ENCODE measurements around the gene ATXN1. TPM values are rescaled to one million over a fixed set of nuclear protein-coding genes. Genes with fewer than 3 reads are reported as not detected.

ATXN1 gene
- polyA plus RNA-seq, 1 of the 3 experiments (the other 2 are of a cell fraction) = 7.9 TPM

GRCh38 chr6:16414205-16414604 is 347.1 kb downstream of the ATXN1 start:
- CTCF ChIA-PET = interaction anchor here (0.8 to 3.8 kb wide), 6 partner anchors 10 to 349 kb away, joined by 3 to 50 read pairs (median 6); no protein-coding TSS in a partner anchor
- DNase-seq = no peak
- 92% methylated on average over 5 of the region's 5 CpGs for WGBS (ENCODE audit: low lambda C conversion rate)
- peaks cover 0 to 2% of the 10 kb centered on the region in 2 experiments; a peak in 1 of 4 replicates for H3K4me1 ChIP-seq (ENCODE audit: control insufficient read depth in 1 of 2, insufficient read depth in 2 of 2, low read depth in 1 of 2, low read length in 1 of 2)
- H3K36me3 ChIP-seq (replicated peaks in 1 of 2; ENCODE audit: control insufficient read depth in 1 of 2, insufficient read depth in 2 of 2, low read length in 1 of 2) = no peaks in the 10 kb centered on the region
- no peaks in the 10 kb centered on the region for H4K20me1 ChIP-seq (ENCODE audit: insufficient read depth)
- no peaks in the 10 kb centered on the region for H3K9me3 ChIP-seq
- no peaks in the 10 kb centered on the region for H3K79me2 ChIP-seq (ENCODE audit: insufficient read depth)
- TF ChIP-seq ZBTB33 (IDR thresholded peaks at IDR 0.05; ENCODE audit: borderline replicate concordance, low read depth) = no peak
- no peak overlapping the region for H3K9ac ChIP-seq
- no peak overlapping the region for H3K4me2 ChIP-seq
- H3K9me2 ChIP-seq = no peaks in the 10 kb centered on the region
- no peaks in the 10 kb centered on the region for H3F3A ChIP-seq (replicated peaks; ENCODE audit: insufficient read depth)
- no peak overlapping the region for H2AFZ ChIP-seq (ENCODE audit: low read depth)
- no peak overlapping the region for H3K27ac ChIP-seq (ENCODE audit: low read depth in 2 of 2, low read length in 1 of 2)
- H3K4me3 ChIP-seq (ENCODE audit: low read depth in 2 of 2, low read length in 1 of 2) = no peak overlapping the region
- POLR2A ChIA-PET = no interaction called here
- no peaks in the 10 kb centered on the region for H3K27me3 ChIP-seq (ENCODE audit: insufficient read depth)

- Histone ChIP-seq H4K20me1 (ENCODE audit: insufficient read depth) (no peaks in the 10 kb centered on the region), H3K36me3 (replicated peaks in 1 of 2; ENCODE audit: control insufficient read depth in 1 of 2, insufficient read depth in 2 of 2, low read length in 1 of 2) (peaks cover 0 to 4% of the 10 kb centered on the region in 2 experiments), H3K79me2 (ENCODE audit: insufficient read depth) (no peaks in the 10 kb centered on the region), H3K4me3 (ENCODE audit: low read depth in 2 of 2, low read length in 1 of 2) (no peak overlapping the region), H3K27me3 (ENCODE audit: insufficient read depth) (no peaks in the 10 kb centered on the region), H3K9me3 (no peaks in the 10 kb centered on the region), H3F3A (replicated peaks; ENCODE audit: insufficient read depth) (no peaks in the 10 kb centered on the region), H2AFZ (ENCODE audit: low read depth) (no peak overlapping the region), H3K4me2 (no peak overlapping the region), H3K4me1 (ENCODE audit: control insufficient read depth in 1 of 2, insufficient read depth in 2 of 2, low read depth in 1 of 2, low read length in 1 of 2) (peaks cover 0 to 2% of the 10 kb centered on the region in 2 experiments; a peak in 1 of 4 replicates), H3K9me2 (no peaks in the 10 kb centered on the region), H3K9ac (no peak overlapping the region), H3K27ac (ENCODE audit: low read depth in 2 of 2, low read length in 1 of 2) (no peak overlapping the region)
- DNase-seq = no peak
- ChIA-PET POLR2A (no interaction called here), CTCF (interaction anchor here (1.6 to 14.0 kb wide), 6 partner anchors 10 to 349 kb away, joined by 3 to 289 read pairs (median 8); no protein-coding TSS in a partner anchor)
- WGBS (ENCODE audit: low lambda C conversion rate) = 96% methylated on average over 4 of the region's 4 CpGs
- TF ChIP-seq, protein P1, sequence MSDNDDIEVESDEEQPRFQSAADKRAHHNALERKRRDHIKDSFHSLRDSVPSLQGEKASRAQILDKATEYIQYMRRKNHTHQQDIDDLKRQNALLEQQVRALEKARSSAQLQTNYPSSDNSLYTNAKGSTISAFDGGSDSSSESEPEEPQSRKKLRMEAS (IDR thresholded peaks at IDR 0.05; ENCODE audit: low read depth) = no peak
- no peak for TF ChIP-seq TEAD4 (IDR thresholded peaks at IDR 0.05; ENCODE audit: borderline replicate concordance, insufficient read depth)
- TF ChIP-seq RFX5 (IDR thresholded peaks at IDR 0.05; ENCODE audit: low read length) = no peak
- TF ChIP-seq SMC3 (IDR thresholded peaks at IDR 0.05; ENCODE audit: low read depth, low read length) = no peak
- TF ChIP-seq CHD2 (IDR thresholded peaks at IDR 0.05; ENCODE audit: low read length, partially characterized antibody) = no peak
- TF ChIP-seq, protein P2, sequence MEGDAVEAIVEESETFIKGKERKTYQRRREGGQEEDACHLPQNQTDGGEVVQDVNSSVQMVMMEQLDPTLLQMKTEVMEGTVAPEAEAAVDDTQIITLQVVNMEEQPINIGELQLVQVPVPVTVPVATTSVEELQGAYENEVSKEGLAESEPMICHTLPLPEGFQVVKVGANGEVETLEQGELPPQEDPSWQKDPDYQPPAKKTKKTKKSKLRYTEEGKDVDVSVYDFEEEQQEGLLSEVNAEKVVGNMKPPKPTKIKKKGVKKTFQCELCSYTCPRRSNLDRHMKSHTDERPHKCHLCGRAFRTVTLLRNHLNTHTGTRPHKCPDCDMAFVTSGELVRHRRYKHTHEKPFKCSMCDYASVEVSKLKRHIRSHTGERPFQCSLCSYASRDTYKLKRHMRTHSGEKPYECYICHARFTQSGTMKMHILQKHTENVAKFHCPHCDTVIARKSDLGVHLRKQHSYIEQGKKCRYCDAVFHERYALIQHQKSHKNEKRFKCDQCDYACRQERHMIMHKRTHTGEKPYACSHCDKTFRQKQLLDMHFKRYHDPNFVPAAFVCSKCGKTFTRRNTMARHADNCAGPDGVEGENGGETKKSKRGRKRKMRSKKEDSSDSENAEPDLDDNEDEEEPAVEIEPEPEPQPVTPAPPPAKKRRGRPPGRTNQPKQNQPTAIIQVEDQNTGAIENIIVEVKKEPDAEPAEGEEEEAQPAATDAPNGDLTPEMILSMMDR (IDR thresholded peaks at IDR 0.05) = no peak
- TF ChIP-seq FOSL2 (IDR thresholded peaks at IDR 0.05; ENCODE audit: borderline replicate concordance, low read depth) = no peak
- TF ChIP-seq GATA2 (CRISPR knock-in tag; IDR thresholded peaks at IDR 0.05) = no peak
- TF ChIP-seq EZH2phosphoT487 (IDR thresholded peaks at IDR 0.05; ENCODE audit: borderline replicate concordance, low read depth) = no peak
- TF ChIP-seq, protein P3, sequence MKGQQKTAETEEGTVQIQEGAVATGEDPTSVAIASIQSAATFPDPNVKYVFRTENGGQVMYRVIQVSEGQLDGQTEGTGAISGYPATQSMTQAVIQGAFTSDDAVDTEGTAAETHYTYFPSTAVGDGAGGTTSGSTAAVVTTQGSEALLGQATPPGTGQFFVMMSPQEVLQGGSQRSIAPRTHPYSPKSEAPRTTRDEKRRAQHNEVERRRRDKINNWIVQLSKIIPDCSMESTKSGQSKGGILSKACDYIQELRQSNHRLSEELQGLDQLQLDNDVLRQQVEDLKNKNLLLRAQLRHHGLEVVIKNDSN (IDR thresholded peaks at IDR 0.05; ENCODE audit: borderline replicate concordance, low read depth) = no peak
- TF ChIP-seq, protein P4, sequence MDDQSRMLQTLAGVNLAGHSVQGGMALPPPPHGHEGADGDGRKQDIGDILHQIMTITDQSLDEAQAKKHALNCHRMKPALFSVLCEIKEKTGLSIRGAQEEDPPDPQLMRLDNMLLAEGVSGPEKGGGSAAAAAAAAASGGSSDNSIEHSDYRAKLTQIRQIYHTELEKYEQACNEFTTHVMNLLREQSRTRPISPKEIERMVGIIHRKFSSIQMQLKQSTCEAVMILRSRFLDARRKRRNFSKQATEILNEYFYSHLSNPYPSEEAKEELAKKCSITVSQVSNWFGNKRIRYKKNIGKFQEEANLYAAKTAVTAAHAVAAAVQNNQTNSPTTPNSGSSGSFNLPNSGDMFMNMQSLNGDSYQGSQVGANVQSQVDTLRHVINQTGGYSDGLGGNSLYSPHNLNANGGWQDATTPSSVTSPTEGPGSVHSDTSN (IDR thresholded peaks at IDR 0.05) = no peak
- no peak for TF ChIP-seq MEF2A (IDR thresholded peaks at IDR 0.05; ENCODE audit: borderline replicate concordance, low read depth)
- TF ChIP-seq EP300 (IDR thresholded peaks at IDR 0.05; ENCODE audit: borderline replicate concordance in 1 of 2, low read depth in 1 of 2, low read length in 1 of 2) = no peak
- no peak for TF ChIP-seq POLR2AphosphoS5 (IDR thresholded peaks at IDR 0.05; ENCODE audit: low read depth, low read length)
- TF ChIP-seq RXRA (IDR thresholded peaks at IDR 0.05; ENCODE audit: borderline replicate concordance, low read depth) = no peak
- TF ChIP-seq, protein P5, sequence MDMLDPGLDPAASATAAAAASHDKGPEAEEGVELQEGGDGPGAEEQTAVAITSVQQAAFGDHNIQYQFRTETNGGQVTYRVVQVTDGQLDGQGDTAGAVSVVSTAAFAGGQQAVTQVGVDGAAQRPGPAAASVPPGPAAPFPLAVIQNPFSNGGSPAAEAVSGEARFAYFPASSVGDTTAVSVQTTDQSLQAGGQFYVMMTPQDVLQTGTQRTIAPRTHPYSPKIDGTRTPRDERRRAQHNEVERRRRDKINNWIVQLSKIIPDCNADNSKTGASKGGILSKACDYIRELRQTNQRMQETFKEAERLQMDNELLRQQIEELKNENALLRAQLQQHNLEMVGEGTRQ (IDR thresholded peaks at IDR 0.05; ENCODE audit: borderline replicate concordance, low read depth, low read length) = no peak
- TF ChIP-seq NFIC (IDR thresholded peaks at IDR 0.05; ENCODE audit: borderline replicate concordance) = no peak
- TF ChIP-seq GABPA (IDR thresholded peaks at IDR 0.05; ENCODE audit: low read depth) = no peak
Observed at GRCh38 chr6:16413399-16413798, 347.9 kb downstream of the ATXN1 start.

All from SK-N-SH (cell line).